ENCODE data around the gene NTN1.

DNA sequence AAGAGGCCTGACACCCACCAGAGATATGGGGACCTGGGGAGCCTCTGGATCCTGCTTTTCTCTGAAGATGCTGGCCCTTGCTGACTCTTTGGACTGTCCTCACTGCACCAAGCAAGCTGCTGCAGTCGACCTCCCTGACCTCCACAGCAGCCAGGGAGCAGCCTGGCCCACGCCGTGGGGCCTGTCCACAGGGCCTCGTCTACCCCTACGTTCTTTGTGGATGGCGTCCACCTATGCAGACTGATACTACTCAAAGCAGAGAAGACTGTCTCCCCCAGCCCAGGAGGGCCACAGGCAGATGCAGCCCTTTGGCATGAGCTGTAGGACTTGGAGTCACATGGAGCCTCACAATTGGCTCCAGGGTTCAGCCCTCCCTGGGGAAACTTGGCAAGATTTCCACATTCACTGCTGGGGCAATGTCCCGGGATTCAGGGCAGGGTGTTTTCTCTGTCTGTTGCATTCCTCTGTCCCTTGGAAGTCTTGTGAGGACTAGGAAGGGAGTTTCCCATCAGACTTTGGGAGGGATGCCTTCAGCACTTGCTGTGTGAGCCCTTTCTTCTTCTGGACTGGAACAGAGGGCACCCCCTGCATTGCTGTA, 152.2 kb downstream of the NTN1 start:
- TF ChIP-seq CTCF (IDR thresholded peaks at IDR 0.05 in 2 of 3, conservative IDR thresholded peaks at IDR 0.05 in 1 of 3; ENCODE audit: borderline replicate concordance in 1 of 3, insufficient read depth in 1 of 3, low read depth in 2 of 3, low read length in 2 of 3) = no peak
- TF ChIP-seq EGR1 (IDR thresholded peaks at IDR 0.05; ENCODE audit: low read depth) = no peak
- TF ChIP-seq EZH2 (IDR thresholded peaks at IDR 0.05) = no peak
- no peak for TF ChIP-seq SIN3A (IDR thresholded peaks at IDR 0.05; ENCODE audit: low read depth)
- TF ChIP-seq ZNF274 (IDR thresholded peaks at IDR 0.05; ENCODE audit: low read depth, low read length) = no peak
- no peak for TF ChIP-seq POLR2A (IDR thresholded peaks at IDR 0.05; ENCODE audit: borderline replicate concordance, extremely low read depth, insufficient read depth, insufficient read length)
- no peak for TF ChIP-seq REST (IDR thresholded peaks at IDR 0.05; ENCODE audit: low read depth)
- no peak for TF ChIP-seq RAD21 (IDR thresholded peaks at IDR 0.05; ENCODE audit: low read depth)
- TF ChIP-seq CEBPB (IDR thresholded peaks at IDR 0.05; ENCODE audit: low read depth) = no peak
- no peak for TF ChIP-seq POLR2AphosphoS5 (IDR thresholded peaks at IDR 0.05; ENCODE audit: low read depth, low read length)

Measured in HCT116 (cell line).